ENCODE results near the gene RHOH. TPM values are rescaled to one million over a fixed set of nuclear protein-coding genes. Genes with fewer than 3 reads are reported as not detected.

Gene RHOH
- total and polyA plus RNA-seq, 3 experiments from 2014 or later: 148 to 262 (median 148) TPM

DNA sequence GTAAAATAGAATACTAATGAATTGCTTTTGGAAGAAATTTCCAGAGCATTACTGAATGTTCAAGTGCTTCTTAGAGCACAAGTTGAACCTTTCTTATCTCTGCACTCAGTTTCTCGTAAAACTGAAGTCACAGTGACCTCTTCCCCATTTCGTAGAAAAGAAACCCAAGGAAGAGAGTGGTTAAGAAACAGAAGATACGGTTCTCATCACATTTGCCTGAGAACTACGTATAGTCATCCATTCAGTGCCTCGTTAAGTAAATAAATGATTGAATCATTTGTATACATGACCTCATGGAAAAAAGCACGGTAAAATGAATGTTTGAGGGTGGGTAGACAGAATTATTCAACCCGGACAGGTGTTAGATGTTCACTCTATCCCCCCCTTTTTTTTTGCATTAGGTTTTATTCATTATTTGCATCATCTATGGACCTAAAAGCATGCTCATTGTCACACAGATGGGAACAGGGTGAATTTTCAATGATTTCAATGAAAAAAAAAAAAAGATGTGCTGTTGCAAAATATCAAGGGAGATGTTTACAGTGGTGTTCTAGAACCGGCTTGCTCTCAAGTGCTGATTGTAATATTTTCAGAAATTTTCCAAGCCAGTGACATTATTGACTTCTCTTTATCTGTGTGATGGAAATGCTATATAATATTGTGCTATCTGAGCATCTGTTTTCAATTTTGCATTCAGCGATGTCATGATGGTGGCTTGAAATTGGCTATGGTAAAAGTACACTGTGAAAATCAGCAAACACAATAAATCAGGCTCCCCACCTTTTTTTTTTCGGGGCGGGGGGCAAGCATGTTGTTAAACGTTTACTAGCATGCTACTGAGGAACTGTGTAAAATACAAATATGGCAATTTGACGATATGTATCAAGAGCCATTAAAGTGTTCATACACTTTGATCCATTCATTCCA is 4.3 kb downstream of the RHOH start:
- CTCF ChIA-PET: interaction anchor here (1.1 to 13.9 kb wide), 16 partner anchors 8 to 145 kb away, joined by 3 to 194 read pairs (median 7); partner anchors contain the start of gene N4BP2

GRCh38 chr4:40201898-40202297 is 5.1 kb downstream of the RHOH start:
- DNase-seq: no peak
- Mint-ChIP-seq H3K27ac (peak overlapping the region; percentile 59 to 100 (median 98)), H3K9me3 (no peaks in the 10 kb centered on the region), H3K4me3 (peak overlapping the region; percentile 93 to 100 (median 97)), H3K36me3 (peaks cover 15 to 86% (median 16%) of the 10 kb centered on the region in 3 donors), H3K27me3 (peaks cover 0 to 1% of the 10 kb centered on the region in 2 donors), H3K4me1 (peaks cover 48 to 72% (median 61%) of the 10 kb centered on the region in 3 donors)
- Histone ChIP-seq H3K9me3 (ENCODE audit: low read length) (no peaks in the 10 kb centered on the region), H3K27me3 (ENCODE audit: insufficient read depth, low read length, poor library complexity, severe bottlenecking) (no peaks in the 10 kb centered on the region), H3K4me1 (ENCODE audit: insufficient read depth, low read length) (peaks cover 36% of the 10 kb centered on the region), H3K27ac (ENCODE audit: low read depth, low read length) (peak overlapping the region; percentile 96), H3K4me3 (ENCODE audit: low read length) (peak overlapping the region; percentile 93), H3K36me3 (ENCODE audit: insufficient read depth, low read length) (peaks cover 23% of the 10 kb centered on the region)
- ChIA-PET CTCF (interaction anchor here (1.2 to 13.9 kb wide), 5 partner anchors 10 to 108 kb away, joined by 3 to 194 read pairs (median 7); no protein-coding TSS in a partner anchor), POLR2A (interaction anchor here (0.7 to 1.6 kb wide), 2 partner anchors 12 to 43 kb away, joined by 5 to 6 read pairs; no protein-coding TSS in a partner anchor)

More for the DNA sequence above, 4.3 kb downstream of the RHOH start:
- H3K27me3 ChIP-seq (ENCODE audit: insufficient read depth, low read length, poor library complexity, severe bottlenecking): no peaks in the 10 kb centered on the region
- peak overlapping the region; percentile 93 for H3K4me3 ChIP-seq (ENCODE audit: low read length)
- Mint-ChIP-seq H3K9me3 (no peaks in the 10 kb centered on the region), H3K27me3 (peaks cover 0 to 1% of the 10 kb centered on the region in 2 donors), H3K27ac (peak overlapping the region; percentile 59 to 100 (median 98)), H3K36me3 (peaks cover 15 to 85% (median 16%) of the 10 kb centered on the region in 3 donors), H3K4me1 (peaks cover 47 to 70% (median 58%) of the 10 kb centered on the region in 3 donors), H3K4me3 (peak overlapping the region; percentile 93 to 100 (median 97))
- DNase-seq: no peak
- H3K4me1 ChIP-seq (ENCODE audit: insufficient read depth, low read length): peaks cover 37% of the 10 kb centered on the region
- POLR2A ChIA-PET: interaction anchor here (0.9 to 3.9 kb wide), 9 partner anchors 11 to 140 kb away, joined by 3 to 39 read pairs (median 7); no protein-coding TSS in a partner anchor
- peak overlapping the region; percentile 96 for H3K27ac ChIP-seq (ENCODE audit: low read depth, low read length)
- H3K36me3 ChIP-seq (ENCODE audit: insufficient read depth, low read length): peaks cover 22% of the 10 kb centered on the region
- H3K9me3 ChIP-seq (ENCODE audit: low read length): no peaks in the 10 kb centered on the region

GRCh38 chr4:40202474-40202873 is 5.6 kb downstream of the RHOH start:
- H3K27me3 Mint-ChIP-seq: peaks cover 0 to 1% of the 10 kb centered on the region in 2 donors
- peak overlapping the region; percentile 90 to 100 (median 97) for H3K4me3 Mint-ChIP-seq
- H3K4me3 ChIP-seq (ENCODE audit: low read length): peak overlapping the region; percentile 93
- H3K27ac ChIP-seq (ENCODE audit: low read depth, low read length): peak overlapping the region; percentile 38
- H3K27me3 ChIP-seq (ENCODE audit: insufficient read depth, low read length, poor library complexity, severe bottlenecking): no peaks in the 10 kb centered on the region
- H3K36me3 Mint-ChIP-seq: peaks cover 16 to 86% (median 18%) of the 10 kb centered on the region in 3 donors
- H3K4me1 ChIP-seq (ENCODE audit: insufficient read depth, low read length): peaks cover 42% of the 10 kb centered on the region
- H3K9me3 Mint-ChIP-seq: no peaks in the 10 kb centered on the region
- peak overlapping the region; percentile 43 to 100 (median 95) for H3K27ac Mint-ChIP-seq
- no peak for DNase-seq
- no peaks in the 10 kb centered on the region for H3K9me3 ChIP-seq (ENCODE audit: low read length)
- CTCF ChIA-PET: interaction anchor here (0.7 to 13.9 kb wide), 7 partner anchors 9 to 107 kb away, joined by 3 to 194 read pairs (median 7); no protein-coding TSS in a partner anchor
- H3K4me1 Mint-ChIP-seq: peaks cover 53 to 76% (median 65%) of the 10 kb centered on the region in 3 donors
- peaks cover 23% of the 10 kb centered on the region for H3K36me3 ChIP-seq (ENCODE audit: insufficient read depth, low read length)
- POLR2A ChIA-PET: interaction anchor here (0.7 to 1.6 kb wide), 2 partner anchors 11 to 43 kb away, joined by 5 to 6 read pairs; no protein-coding TSS in a partner anchor

- ChIA-PET CTCF (interaction anchor here (0.6 to 13.9 kb wide), 13 partner anchors 9 to 112 kb away, joined by 3 to 194 read pairs (median 4); no protein-coding TSS in a partner anchor), POLR2A (interaction anchor here (0.7 to 2.9 kb wide), 15 partner anchors 9 to 104 kb away, joined by 3 to 16 read pairs (median 7); partner anchors contain the start of gene RHOH)
- Mint-ChIP-seq H3K27ac (peak overlapping the region; percentile 84 to 100 (median 94)), H3K36me3 (peaks cover 0 to 80% (median 17%) of the 10 kb centered on the region in 3 donors), H3K4me1 (peaks cover 68 to 95% (median 78%) of the 10 kb centered on the region in 3 donors), H3K27me3 (peaks cover 0 to 2% of the 10 kb centered on the region in 2 donors), H3K4me3 (peak overlapping the region; percentile 90 to 100 (median 97)), H3K9me3 (no peaks in the 10 kb centered on the region)
- no peaks in the 10 kb centered on the region for H3K9me3 ChIP-seq (ENCODE audit: low read length)
- H3K36me3 ChIP-seq (ENCODE audit: insufficient read depth, low read length): peaks cover 14% of the 10 kb centered on the region
- peak overlapping the region; percentile 72 for H3K27ac ChIP-seq (ENCODE audit: low read depth, low read length)
- peak overlapping the region; percentile 49 for H3K4me3 ChIP-seq (ENCODE audit: low read length)
- DNase-seq: no peak
- H3K4me1 ChIP-seq (ENCODE audit: insufficient read depth, low read length): peaks cover 57% of the 10 kb centered on the region
- no peaks in the 10 kb centered on the region for H3K27me3 ChIP-seq (ENCODE audit: insufficient read depth, low read length, poor library complexity, severe bottlenecking)
Measured at GRCh38 chr4:40204507-40205258, 7.9 kb downstream of the RHOH start.

DNA sequence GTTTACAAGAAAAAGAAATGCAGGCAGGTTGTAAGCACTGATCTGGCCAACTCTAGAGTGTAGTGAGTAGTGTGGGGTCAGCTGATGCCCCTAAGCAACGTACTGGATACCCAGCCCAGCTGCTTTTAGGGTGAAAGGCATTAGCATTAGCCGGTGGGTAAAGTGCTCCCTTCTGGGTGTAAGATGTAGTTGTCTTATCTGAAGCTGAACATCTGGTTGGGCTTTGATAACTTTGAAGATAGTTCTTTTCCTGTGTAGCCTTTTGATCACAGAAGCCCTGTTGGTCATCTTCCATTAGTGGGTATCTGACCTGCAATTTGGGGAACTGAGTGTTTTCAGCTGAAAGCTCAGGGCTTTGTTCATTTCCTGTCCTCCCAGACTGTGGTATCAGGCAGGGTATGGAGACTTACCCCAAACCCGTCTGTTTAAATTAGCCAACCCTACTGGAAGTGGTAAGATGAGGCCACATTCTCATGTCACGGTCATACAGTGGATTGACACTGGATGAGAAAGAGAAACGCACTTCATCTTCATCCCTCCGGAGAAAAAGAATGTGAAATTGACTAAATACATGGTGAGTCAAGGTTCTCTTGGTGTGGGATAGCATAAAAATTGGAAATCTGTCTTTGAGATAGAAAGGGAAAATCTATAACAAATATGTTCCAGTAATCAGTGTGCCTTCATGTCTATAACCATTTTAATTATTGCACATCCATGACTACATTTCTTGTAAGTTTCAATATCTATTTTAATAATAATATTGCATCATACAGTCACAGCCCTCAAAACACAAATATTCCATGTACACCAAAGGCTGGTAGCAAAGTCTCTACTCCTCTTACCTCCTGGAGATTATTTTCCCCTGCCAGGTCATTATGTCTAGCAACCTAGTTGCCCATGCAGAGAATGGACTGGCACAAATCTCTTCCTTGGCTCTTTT is 8.7 kb downstream of the RHOH start:
- ChIA-PET CTCF (interaction anchor here (0.6 to 13.9 kb wide), 15 partner anchors 8 to 111 kb away, joined by 3 to 194 read pairs (median 4); no protein-coding TSS in a partner anchor), POLR2A (interaction anchor here (0.7 to 2.9 kb wide), 14 partner anchors 8 to 107 kb away, joined by 3 to 16 read pairs (median 6); partner anchors contain the start of gene RHOH)
- Histone ChIP-seq H3K27me3 (ENCODE audit: insufficient read depth, low read length, poor library complexity, severe bottlenecking) (no peaks in the 10 kb centered on the region), H3K36me3 (ENCODE audit: insufficient read depth, low read length) (peaks cover 17% of the 10 kb centered on the region), H3K27ac (ENCODE audit: low read depth, low read length) (peak overlapping the region; percentile 72), H3K4me3 (ENCODE audit: low read length) (peak overlapping the region; percentile 49), H3K9me3 (ENCODE audit: low read length) (no peaks in the 10 kb centered on the region), H3K4me1 (ENCODE audit: insufficient read depth, low read length) (peaks cover 66% of the 10 kb centered on the region)
- Mint-ChIP-seq H3K36me3 (peaks cover 5 to 78% (median 22%) of the 10 kb centered on the region in 3 donors), H3K4me1 (peaks cover 76 to 96% (median 80%) of the 10 kb centered on the region in 3 donors), H3K27me3 (peaks cover 0 to 2% of the 10 kb centered on the region in 2 donors), H3K4me3 (peak overlapping the region; percentile 90 to 100 (median 97)), H3K9me3 (no peaks in the 10 kb centered on the region), H3K27ac (peak overlapping the region; percentile 84 to 100 (median 94))
- DNase-seq: peak in 2 of 5 donors; percentile 30 to 47

- H3K36me3 Mint-ChIP-seq: peaks cover 5 to 76% (median 25%) of the 10 kb centered on the region in 3 donors
- DNase-seq: peak in 1 of 5 donors; percentile 55
- Histone ChIP-seq H3K36me3 (ENCODE audit: insufficient read depth, low read length) (peaks cover 11% of the 10 kb centered on the region), H3K4me1 (ENCODE audit: insufficient read depth, low read length) (peaks cover 70% of the 10 kb centered on the region), H3K27me3 (ENCODE audit: insufficient read depth, low read length, poor library complexity, severe bottlenecking) (no peaks in the 10 kb centered on the region), H3K27ac (ENCODE audit: low read depth, low read length) (peak overlapping the region; percentile 72), H3K9me3 (ENCODE audit: low read length) (no peaks in the 10 kb centered on the region), H3K4me3 (ENCODE audit: low read length) (peak overlapping the region; percentile 49)
- no peaks in the 10 kb centered on the region for H3K9me3 Mint-ChIP-seq
- H3K4me1 Mint-ChIP-seq: peaks cover 79 to 95% (median 81%) of the 10 kb centered on the region in 3 donors
- peak overlapping the region; percentile 90 to 100 (median 97) for H3K4me3 Mint-ChIP-seq
- H3K27me3 Mint-ChIP-seq: peaks cover 0 to 2% of the 10 kb centered on the region in 2 donors
- POLR2A ChIA-PET: interaction anchor here (0.8 to 3.1 kb wide), 4 partner anchors 10 to 107 kb away, joined by 3 to 26 read pairs (median 8); partner anchors contain the start of gene RHOH
- CTCF ChIA-PET: interaction anchor here (1.3 to 13.9 kb wide), 6 partner anchors 19 to 110 kb away, joined by 3 to 194 read pairs (median 5); no protein-coding TSS in a partner anchor
- H3K27ac Mint-ChIP-seq: peak overlapping the region; percentile 84 to 100 (median 94)
Measured at GRCh38 chr4:40206426-40206825, 9.6 kb downstream of the RHOH start.

Data from CD8-positive, alpha-beta memory T cell (primary cell).